ENCODE results near the gene NEURL1B.

NEURL1B gene

GRCh38 chr5:172683645-172684471 is 42.8 kb downstream of the NEURL1B start:
- no peaks in the 10 kb centered on the region for H3K4me1 ChIP-seq (ENCODE audit: control insufficient read depth, insufficient read depth, low read length)
- no peak overlapping the region for H3K4me3 ChIP-seq (ENCODE audit: low read depth, low read length)
- no peak for TF ChIP-seq ZNF157 (tag by site-specific recombination; IDR thresholded peaks at IDR 0.05)
- TF ChIP-seq ZNF18 (tag by site-specific recombination; IDR thresholded peaks at IDR 0.05), result no peak
- TF ChIP-seq ZBTB26 (tag by site-specific recombination; optimal IDR thresholded peaks at IDR 0.05), result no peak
- no peak for TF ChIP-seq PBX3 (CRISPR knock-in tag; IDR thresholded peaks at IDR 0.05)
- TF ChIP-seq ZNF24 (tag by site-specific recombination; IDR thresholded peaks at IDR 0.05), result no peak
- no peak for TF ChIP-seq ZNF561 (tag by site-specific recombination; IDR thresholded peaks at IDR 0.05; ENCODE audit: borderline replicate concordance)
- no peak for TF ChIP-seq ZNF747 (tag by site-specific recombination; IDR thresholded peaks at IDR 0.05)
- TF ChIP-seq ZNF501 (tag by site-specific recombination; IDR thresholded peaks at IDR 0.05), result no peak
- TF ChIP-seq ZSCAN16 (tag by site-specific recombination; IDR thresholded peaks at IDR 0.05), result no peak
- TF ChIP-seq SCRT1 (tag by site-specific recombination; IDR thresholded peaks at IDR 0.05; ENCODE audit: borderline replicate concordance), result no peak
- no peak for TF ChIP-seq BCL11A (tag by site-specific recombination; IDR thresholded peaks at IDR 0.05; ENCODE audit: low read depth)
- TF ChIP-seq ZNF776 (tag by site-specific recombination; IDR thresholded peaks at IDR 0.05; ENCODE audit: borderline replicate concordance), result no peak
- TF ChIP-seq ZNF645 (tag by site-specific recombination; IDR thresholded peaks at IDR 0.05), result no peak
- TF ChIP-seq ZNF792 (tag by site-specific recombination; IDR thresholded peaks at IDR 0.05), result no peak
- TF ChIP-seq ZNF23 (tag by site-specific recombination; IDR thresholded peaks at IDR 0.05; ENCODE audit: borderline replicate concordance), result no peak
- TF ChIP-seq ZBTB1 (tag by site-specific recombination; IDR thresholded peaks at IDR 0.05), result no peak
- no peak for TF ChIP-seq ZNF596 (tag by site-specific recombination; IDR thresholded peaks at IDR 0.05)
- TF ChIP-seq SALL2 (tag by site-specific recombination; IDR thresholded peaks at IDR 0.05; ENCODE audit: borderline replicate concordance), result no peak
- TF ChIP-seq ZNF184 (tag by site-specific recombination; IDR thresholded peaks at IDR 0.05), result no peak
- H3K36me3 ChIP-seq (ENCODE audit: control insufficient read depth in 2 of 2, insufficient read depth in 1 of 2, low read length in 2 of 2), result no peaks in the 10 kb centered on the region
- POLR2A ChIA-PET, result no interaction called here
- H3K9me3 ChIP-seq (ENCODE audit: control insufficient read depth, insufficient read depth, low read depth, low read length), result no peaks in the 10 kb centered on the region
- H3K27ac ChIP-seq (ENCODE audit: extremely low read depth, low read depth, low read length), result no peak overlapping the region
- CTCF ChIA-PET, result interaction anchor here (0.6 to 2.1 kb wide), 3 partner anchors 13 to 49 kb away, joined by 3 to 11 read pairs (median 3); no protein-coding TSS in a partner anchor

- Histone ChIP-seq H3K27ac (ENCODE audit: extremely low read depth, low read depth, low read length) (no peak overlapping the region), H3K4me3 (ENCODE audit: low read depth, low read length) (no peak overlapping the region), H3K9me3 (ENCODE audit: control insufficient read depth, insufficient read depth, low read depth, low read length) (no peaks in the 10 kb centered on the region), H3K4me1 (ENCODE audit: control insufficient read depth, insufficient read depth, low read length) (no peaks in the 10 kb centered on the region), H3K36me3 (ENCODE audit: control insufficient read depth in 2 of 2, insufficient read depth in 1 of 2, low read length in 2 of 2) (no peaks in the 10 kb centered on the region)
- TF ChIP-seq ZNF707 (tag by site-specific recombination; IDR thresholded peaks at IDR 0.05), result no peak
- ChIA-PET POLR2A (interaction anchor here (0.6 kb wide), 1 partner anchor 25 kb away, joined by 3 read pairs; no protein-coding TSS in a partner anchor), CTCF (interaction anchor here (0.5 to 2.1 kb wide), 5 partner anchors 12 to 232 kb away, joined by 3 to 11 read pairs (median 3); no protein-coding TSS in a partner anchor)
Measured at GRCh38 chr5:172685091-172685490, 44.0 kb downstream of the NEURL1B start.
